ENCODE results near the gene KLHDC4. TPM values are rescaled to one million over a fixed set of nuclear protein-coding genes. Genes with fewer than 3 reads are reported as not detected.

Gene KLHDC4
- total and polyA plus RNA-seq, 9 of the 15 experiments (the other 6 are each of a cell fraction or from before 2014, with no cell fraction given): 1.3 to 68.1 (median 32.8) TPM

- TF ChIP-seq ZNF395 (CRISPR knock-in tag; IDR thresholded peaks at IDR 0.05) (peak; percentile 58; the same call in 1 of the 2 replicates), ZBED1 (IDR thresholded peaks at IDR 0.05) (no peak), NCOR1 (IDR thresholded peaks at IDR 0.05) (no peak), SMAD4 (CRISPR knock-in tag; conservative IDR thresholded peaks at IDR 0.05) (no peak), VEZF1 (CRISPR knock-in tag; IDR thresholded peaks at IDR 0.05) (peak; percentile 30; the same call in 1 of the 2 replicates), SRSF7 (optimal IDR thresholded peaks at IDR 0.05; ENCODE audit: low read depth, low read length) (no peak), GABPA (tag; conservative IDR thresholded peaks at IDR 0.05; ENCODE audit: low read depth) (peak; percentile 98), HMG20B (CRISPR knock-in tag; IDR thresholded peaks at IDR 0.05) (no peak), MAX (CRISPR knock-in tag; IDR thresholded peaks at IDR 0.05) (peak; percentile 88), RBBP5 (IDR thresholded peaks at IDR 0.05; ENCODE audit: borderline replicate concordance, insufficient read depth, low read length, poor library complexity, severe bottlenecking) (peak; percentile 86), ZNF134 (CRISPR knock-in tag; conservative IDR thresholded peaks at IDR 0.05) (no peak), ZZZ3 (IDR thresholded peaks at IDR 0.05) (no peak), CBFB (CRISPR knock-in tag; IDR thresholded peaks at IDR 0.05) (no peak), BACH1 (tag; IDR thresholded peaks at IDR 0.05) (no peak; the same call in 1 of the 2 replicates), PCBP1 (IDR thresholded peaks at IDR 0.05; ENCODE audit: low read depth, low read length, poor library complexity, severe bottlenecking) (peak; percentile 87), ARNT (IDR thresholded peaks at IDR 0.05) (no peak), SIN3A (IDR thresholded peaks at IDR 0.05; ENCODE audit: borderline replicate concordance in 2 of 2, control insufficient read depth in 1 of 2, low read depth in 2 of 2, low read length in 2 of 2) (peak; percentile 94 to 99), IRF9 (tag; IDR thresholded peaks at IDR 0.05) (no peak)
- TF ChIP-seq, protein P1, sequence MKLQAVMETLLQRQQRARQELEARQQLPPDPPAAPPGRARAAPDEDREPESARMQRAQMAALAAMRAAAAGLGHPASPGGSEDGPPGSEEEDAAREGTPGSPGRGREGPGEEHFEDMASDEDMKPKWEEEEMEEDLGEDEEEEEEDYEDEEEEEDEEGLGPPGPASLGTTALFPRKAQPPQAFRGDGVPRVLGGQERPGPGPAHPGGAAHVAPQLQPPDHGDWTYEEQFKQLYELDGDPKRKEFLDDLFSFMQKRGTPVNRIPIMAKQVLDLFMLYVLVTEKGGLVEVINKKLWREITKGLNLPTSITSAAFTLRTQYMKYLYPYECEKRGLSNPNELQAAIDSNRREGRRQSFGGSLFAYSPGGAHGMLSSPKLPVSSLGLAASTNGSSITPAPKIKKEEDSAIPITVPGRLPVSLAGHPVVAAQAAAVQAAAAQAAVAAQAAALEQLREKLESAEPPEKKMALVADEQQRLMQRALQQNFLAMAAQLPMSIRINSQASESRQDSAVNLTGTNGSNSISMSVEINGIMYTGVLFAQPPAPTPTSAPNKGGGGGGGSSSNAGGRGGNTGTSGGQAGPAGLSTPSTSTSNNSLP (IDR thresholded peaks at IDR 0.05; ENCODE audit: borderline replicate concordance, low read depth, low read length): no peak
- TF ChIP-seq, protein P2, sequence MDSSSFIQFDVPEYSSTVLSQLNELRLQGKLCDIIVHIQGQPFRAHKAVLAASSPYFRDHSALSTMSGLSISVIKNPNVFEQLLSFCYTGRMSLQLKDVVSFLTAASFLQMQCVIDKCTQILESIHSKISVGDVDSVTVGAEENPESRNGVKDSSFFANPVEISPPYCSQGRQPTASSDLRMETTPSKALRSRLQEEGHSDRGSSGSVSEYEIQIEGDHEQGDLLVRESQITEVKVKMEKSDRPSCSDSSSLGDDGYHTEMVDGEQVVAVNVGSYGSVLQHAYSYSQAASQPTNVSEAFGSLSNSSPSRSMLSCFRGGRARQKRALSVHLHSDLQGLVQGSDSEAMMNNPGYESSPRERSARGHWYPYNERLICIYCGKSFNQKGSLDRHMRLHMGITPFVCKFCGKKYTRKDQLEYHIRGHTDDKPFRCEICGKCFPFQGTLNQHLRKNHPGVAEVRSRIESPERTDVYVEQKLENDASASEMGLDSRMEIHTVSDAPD (CRISPR knock-in tag; IDR thresholded peaks at IDR 0.05): no peak
Measured at GRCh38 chr16:87765776-87766484, at the start of gene KLHDC4 (continued).
